Epithelial cell of prostate (primary cell): ENCODE data around the gene ICE2.

Experiments
- DNase-seq: peaks from one replicate; pipeline ENCODE4 v3.0.0-alpha.2; 2011; ENCODE audit warnings: low read depth, low spot score
- H3K27ac ChIP-seq: fragments of 450-650 bp; 2 replicates; pipeline ENCODE4 v1.5.1; 2017; ENCODE audit warnings: mild to moderate bottlenecking

Gene ICE2

DNA sequence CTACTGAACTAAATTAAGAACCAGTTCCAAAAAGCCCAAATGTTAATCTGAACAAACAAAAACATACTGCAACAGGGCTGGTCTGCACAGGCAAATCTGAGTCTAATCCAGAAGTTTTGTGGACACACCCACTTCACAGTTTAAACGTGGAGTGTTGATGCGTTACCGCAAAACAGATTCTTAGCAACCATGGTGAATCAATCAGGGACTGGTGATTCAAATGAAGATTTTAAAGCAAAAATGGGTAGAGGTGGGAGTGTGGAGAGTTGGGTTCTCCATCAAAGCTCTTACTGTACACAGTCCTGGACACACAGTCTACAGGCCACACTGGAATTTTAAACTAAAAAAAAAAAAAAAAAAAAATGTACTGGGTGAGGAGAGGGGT, 86.3 kb downstream of the ICE2 start:
- DNase-seq = no peak
- H3K27ac ChIP-seq = peak overlapping the region; percentile 100

DNA sequence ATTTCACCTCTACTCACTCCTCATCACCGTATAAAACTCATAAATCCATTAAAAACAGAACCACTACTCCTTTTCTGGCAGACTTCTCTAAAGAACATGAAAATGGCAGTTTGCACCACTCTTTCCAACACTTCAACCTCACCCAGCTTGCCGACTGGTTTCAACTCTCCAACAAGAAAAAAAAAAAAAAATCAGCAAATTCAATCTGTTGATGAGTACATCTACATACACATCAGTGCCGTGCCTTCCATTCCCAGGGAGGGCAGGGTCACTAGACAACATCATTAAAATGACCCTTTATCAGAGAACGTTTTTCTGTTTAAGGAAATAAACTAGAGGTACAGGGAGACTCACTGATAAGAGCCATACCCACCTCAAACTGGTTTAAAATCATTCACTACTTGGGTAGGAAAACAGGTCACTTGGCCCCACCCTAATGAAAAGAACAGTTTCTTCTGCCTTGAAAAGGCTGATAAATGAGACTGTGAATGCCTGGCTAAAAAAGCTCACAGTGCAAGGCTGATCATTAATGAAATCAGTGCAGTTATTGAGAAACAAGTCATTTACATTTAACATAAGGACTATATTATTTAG, 87.1 kb downstream of the ICE2 start:
- peak overlapping the region; percentile 100 for H3K27ac ChIP-seq
- no peak for DNase-seq

DNA sequence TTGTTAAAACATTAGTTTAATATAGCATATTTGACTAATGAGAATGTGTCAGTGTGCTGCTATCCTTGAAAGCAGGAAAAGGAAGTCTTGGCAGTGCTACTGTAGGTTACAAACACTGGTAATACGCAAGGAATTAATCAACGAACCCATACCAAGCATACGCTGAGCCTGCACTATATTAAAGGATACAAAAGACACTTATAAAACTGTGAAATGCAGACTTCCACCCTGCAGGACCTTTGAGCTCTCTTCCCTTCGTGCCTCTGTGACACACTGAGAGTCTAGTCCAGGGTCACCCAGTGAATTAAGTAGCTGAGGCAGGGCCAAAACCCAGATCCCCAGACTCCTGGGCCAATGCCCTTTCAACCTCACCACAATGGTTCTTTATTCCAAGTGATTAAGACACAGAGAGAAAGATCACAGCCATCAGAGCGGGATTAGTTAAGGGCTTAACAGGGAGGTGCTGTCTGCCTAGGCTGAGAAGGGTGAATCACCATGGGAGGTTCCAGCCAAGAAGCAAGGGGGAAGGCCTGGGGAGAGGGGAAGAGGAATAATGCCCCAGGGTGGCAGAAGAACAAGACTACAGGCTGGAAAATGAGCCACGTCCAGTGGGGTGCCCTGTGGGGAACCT, 88.0 kb downstream of the ICE2 start:
- peak overlapping the region; percentile 100 for H3K27ac ChIP-seq
- peak; percentile 75 for DNase-seq

DNA sequence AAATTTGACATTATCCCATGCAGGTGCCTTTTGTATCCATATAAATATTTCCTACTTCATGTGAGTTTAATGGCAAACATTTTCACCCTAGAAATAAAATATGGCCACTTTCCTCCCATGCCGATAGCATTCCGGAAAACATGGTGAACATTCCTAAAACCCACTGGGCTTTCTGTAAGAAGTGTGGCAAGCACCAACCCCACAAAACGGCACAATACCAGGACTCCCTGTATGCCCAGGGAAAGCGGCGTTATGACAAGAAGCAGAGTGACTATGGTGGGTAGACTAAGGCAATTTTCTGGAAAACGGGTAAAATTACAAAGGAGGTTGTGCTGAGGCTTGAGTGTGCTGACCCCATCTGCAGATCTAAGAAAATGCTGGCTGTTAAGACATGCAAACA, 88.7 kb downstream of the ICE2 start:
- peak overlapping the region; percentile 100 for H3K27ac ChIP-seq
- DNase-seq = no peak

DNA sequence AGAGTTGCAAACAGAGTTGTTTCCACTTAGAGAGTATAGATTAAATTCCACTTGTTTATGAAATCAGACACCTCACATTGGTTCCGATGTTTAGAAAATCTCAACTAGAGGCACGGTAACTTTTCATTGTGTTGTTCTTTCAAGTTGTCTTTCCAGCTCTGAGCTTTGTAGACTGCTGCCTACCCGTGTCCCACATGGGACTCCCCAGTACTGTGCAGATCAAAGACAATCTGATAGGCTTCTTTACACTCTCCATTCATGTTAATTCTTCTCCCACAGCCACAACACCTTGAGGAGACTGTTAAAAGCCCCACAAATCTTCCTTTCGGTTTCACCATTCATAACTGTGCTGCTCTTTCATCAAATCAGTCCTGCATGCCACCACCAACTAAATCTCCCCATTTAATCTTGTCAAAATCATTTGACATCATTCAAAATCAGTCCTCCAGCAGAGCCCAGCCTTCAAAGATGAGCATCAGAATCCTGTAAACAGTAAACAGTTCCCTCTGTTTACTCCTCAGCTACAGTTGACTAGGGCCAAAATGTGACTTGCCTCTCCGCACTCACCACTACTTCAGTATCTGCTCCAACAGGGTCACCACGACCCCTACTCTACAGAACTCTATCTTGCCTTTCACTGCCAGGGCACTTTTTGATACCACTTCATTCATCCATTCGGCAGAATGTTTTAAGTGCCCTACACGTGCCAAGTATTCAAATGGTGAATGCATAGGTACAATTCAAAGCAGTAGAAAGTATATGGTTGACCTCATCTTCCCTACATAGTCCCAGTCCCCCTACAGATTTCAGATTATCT, 89.5 kb downstream of the ICE2 start:
- DNase-seq = no peak
- H3K27ac ChIP-seq = peak overlapping the region; percentile 100

DNA sequence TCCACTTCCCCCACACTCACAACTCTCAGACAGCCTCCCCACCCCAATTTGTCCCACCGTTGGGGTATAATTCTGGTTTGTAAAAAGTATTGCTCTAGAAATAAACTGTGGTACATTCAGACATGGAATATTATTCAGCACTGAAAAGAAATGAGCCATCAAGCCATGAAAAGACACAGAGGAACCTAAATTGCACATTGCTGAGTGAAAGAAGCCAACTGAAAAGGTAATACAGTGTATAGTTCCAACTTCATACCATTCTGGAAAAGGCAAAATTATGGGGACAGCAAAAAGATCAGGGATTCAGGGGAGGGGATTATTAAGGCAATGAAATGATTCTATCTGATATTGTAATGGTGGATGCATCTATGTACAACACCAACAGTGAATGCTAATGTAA, 91.6 kb downstream of the ICE2 start:
- peak overlapping the region; percentile 100 for H3K27ac ChIP-seq
- no peak for DNase-seq

DNA sequence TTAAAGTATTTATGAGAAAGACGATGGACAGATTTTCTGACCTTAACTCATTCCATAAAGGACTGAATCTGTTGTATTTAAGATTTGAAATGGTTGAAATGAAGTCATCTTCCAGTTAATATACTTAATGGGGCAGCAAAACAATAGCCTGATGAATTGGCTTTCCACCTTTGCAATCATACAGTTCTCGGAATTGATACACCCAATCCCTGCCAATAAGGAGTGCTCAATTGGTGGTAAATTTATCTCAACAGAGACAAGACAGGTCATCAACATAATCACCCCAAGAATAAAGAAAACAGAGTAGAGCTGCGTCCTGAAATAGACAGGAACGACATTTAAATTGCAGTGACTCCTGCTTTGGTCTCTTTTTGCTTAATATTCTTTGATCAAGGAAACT, 92.3 kb downstream of the ICE2 start:
- H3K27ac ChIP-seq = peak overlapping the region; percentile 100
- DNase-seq = no peak

DNA sequence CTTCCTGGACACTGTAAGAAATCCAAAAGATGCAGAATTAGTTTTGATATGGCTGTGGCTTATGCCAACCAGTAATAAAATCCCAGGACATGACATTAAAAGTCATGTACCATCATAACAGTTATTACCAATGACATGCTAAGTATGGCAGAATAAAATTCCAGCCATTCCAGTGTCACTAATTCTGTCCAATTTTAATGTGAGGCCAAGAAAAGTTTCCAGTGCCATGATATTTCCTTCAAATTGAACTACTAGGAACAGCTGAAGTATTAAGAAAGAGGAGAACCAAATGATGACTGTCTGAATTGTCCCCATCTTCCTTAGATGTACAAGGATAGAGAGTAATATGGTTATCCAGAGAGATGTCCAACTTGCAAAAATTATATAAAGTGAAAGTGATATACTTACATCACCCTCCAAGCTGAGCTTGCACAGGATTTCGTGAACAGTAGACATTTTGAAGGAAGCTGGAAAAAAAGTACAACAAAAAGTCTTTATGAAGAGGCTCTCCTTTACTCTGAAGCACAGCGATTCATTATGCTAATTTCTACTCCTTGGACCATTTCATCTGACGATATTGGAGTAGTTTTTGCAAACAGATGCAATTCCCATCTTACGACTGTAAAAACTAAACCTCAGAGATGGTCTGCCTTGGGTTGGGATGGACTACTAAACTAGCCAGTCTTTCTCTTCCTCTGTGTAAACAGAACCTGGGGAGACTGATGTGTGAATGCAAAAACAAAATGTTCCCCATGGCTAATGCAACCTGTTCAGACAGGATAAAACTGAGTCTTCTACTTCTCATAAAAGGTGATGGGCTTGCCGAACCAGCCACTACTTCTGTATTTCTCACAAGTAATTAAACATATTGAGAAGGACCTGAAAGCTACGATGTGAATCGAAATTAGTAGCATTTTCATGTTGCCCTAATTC, 93.1 kb downstream of the ICE2 start:
- DNase-seq = no peak
- peak overlapping the region; percentile 100 for H3K27ac ChIP-seq

DNA sequence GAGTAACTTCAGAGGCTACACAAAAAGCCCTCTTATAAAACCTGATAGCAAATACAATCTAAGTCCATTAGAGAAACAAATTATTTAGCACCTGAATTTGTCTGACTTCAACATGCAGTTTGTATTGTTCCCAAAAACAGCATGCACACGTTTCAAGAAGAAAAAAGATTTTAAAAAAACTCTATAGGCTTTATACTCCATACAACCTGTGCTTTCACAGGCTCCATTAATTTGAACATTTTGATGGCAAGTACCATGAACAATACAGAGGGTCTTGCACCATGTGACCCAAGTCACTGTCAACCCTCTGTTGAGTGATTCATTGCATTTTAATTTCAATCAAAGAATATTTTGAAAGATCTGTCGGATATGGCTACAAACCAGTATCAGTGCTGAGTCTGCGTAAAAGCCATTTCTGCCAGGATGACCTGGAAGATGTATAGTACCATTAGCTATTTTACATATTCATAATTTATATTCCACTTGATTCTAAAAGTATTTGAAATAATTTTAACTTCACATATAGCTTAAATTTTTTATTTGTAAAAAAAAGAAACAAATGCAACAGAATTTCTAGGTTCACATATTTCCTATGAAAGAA, 94.3 kb downstream of the ICE2 start:
- H3K27ac ChIP-seq = peak overlapping the region; percentile 100
- no peak for DNase-seq

DNA sequence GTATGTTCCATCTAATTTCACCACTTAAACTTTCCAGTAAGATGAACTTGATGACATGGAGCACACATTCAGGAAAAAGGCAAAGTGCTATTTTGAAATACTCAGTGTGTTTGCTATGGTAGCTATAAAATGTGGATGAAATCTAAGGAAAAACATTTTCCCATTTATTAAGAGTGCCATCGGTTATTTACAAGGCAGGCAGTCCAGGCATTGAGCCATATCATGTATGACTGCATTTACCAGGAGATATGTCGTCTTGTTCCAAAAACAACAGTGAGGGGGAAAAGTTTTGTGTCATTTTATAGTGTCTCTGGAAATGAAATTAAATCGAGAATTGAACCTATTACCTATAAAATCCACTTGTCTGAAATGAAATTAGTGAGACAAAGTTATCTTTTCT, 94.9 kb downstream of the ICE2 start:
- peak overlapping the region; percentile 100 for H3K27ac ChIP-seq

DNA sequence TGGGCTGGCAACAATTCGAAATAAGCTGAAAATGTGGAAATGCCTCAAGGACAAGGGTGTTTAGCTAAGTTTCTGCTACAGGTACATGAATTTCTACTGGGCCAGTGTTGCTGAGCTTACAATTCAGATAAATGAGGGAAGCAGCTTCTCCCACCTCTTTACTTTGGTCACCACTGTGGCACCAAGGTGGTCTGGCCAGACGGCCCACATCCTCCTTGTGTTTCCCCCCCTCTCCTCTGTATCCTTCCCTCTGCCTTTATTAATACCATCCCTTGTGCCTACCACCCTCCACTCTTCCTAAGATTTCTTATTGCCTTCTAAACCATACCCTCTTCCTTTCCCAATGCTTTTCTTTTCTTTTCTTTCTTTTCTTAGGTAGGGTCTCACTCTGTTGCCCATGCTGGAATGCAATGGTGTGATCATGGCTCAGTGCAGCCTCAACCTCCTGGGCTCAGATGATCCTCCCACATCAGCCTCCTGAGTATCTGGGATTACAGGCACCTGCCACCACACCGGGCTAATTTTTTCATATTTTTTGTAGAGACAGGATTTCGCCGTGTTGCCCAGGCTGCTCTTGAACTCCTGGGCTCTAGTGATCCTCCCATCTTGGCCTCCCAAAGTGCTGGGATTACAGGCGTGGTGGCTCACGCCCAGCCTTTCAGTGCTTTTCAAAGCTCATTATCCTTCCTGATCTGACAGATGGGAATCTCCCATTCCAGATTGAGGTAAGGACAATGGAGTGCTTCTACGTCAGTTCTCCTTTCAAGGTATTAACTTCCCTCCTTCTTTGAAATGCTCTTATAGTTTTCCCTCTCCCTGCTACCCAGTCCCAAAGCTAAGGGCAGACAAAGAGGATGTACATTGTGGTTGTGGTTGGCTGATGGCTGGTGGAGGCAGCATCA, 95.9 kb downstream of the ICE2 start:
- no peak for DNase-seq
- H3K27ac ChIP-seq = peak overlapping the region; percentile 100

More for the DNA sequence above, 94.9 kb downstream of the ICE2 start:
- no peak for DNase-seq

DNA sequence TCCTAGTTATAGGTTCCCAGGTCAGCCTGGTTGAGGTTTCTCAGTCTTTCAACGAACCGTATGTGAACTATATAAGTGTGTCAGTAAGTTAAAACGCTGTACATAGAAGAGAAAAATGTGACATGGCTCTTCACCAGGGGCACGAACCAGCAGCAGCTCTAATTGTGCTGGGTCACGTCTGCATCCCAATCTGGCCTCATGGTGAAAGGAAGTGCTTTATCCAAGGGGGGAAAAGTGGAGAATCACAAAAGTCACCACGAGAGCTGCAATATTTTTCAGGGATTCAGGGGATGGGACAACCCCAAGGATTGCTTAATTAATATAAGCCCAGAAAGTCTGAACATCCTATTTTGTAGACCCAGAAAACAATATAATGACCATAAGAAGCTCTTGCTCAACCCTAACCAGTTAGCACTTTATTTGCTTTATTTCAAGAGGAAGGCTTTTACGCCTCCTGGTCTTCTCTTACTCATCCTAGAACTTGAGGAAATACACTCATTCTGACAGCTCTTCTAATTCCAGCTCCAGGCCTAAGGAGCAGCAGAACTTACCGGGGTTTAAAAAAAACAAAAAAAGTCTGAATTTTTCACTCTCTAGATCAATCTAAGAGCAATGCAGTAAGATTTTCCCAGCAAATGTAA, 97.7 kb downstream of the ICE2 start:
- no peak for DNase-seq

DNA sequence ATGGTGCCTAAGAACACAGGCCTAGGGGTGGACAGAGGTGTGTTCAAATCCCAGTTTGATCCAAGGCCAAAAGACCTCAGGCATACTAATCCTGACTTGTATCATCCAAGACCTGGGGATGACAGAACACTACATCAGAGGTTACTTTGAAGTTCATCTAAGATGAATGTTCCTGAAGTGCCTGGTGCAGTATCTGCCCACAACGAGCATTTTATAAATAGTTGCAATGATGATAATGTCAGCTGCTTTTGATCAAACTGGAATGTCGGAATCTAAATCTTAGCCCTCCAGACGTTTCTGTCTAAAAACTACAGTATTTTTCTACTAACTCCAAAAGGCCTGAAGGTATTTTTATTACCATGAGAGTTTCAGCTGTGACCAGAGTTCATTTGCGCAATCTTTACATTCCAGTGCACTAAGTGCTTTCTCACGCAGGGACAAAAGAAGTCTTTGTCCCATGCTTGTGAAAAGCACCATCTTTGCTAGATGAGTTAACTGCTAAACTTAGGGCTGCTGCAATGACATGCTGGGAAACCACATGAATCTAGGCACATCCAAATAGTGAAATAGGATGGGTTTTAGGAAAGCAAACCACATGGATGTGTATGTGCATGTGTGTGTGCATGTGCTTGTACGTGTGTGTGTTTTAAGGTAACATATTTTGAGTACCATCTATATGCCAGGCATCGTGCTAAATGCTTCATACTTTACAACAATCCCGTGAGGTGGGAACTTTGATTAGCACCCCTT, 99.2 kb downstream of the ICE2 start:
- peak overlapping the region; percentile 100 for H3K27ac ChIP-seq
- DNase-seq = no peak

More for the DNA sequence above, 97.7 kb downstream of the ICE2 start:
- peak overlapping the region; percentile 100 for H3K27ac ChIP-seq

DNA sequence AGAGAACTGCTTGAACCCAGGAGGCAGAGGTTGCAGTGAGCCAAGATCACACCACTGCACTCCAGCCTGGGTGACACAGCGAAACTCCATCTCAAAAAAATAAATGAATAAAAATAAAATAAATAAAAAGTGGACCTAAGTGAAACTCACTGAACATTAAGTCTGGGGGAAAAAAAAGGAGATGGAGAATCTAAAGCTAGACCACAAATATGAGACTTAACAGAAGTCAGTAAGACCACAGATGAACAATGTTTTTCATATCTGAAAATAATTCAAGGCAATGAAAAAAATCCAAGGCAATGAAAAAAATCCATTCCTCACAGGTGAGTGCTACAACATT, 99.8 kb downstream of the ICE2 start:
- peak overlapping the region; percentile 100 for H3K27ac ChIP-seq

DNA sequence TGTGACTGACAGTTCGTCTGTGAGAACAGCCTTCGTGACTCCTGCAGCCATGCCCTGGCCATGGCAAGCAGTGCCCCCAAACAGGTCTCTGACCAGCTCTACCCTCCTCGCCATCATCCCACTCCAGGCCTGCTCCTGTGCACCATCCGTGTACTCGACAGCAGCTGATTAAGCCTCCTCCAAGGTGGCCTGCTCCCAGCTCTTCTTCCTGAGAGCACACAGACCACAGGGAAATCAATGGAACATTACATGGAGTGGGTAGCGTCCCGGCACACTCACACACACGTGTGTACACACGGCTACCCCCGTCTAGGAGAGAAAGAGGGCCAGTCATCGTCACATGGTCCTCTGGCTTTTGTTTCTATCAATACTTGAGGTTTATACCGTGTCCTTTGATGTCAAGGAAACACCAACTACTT, 102.3 kb downstream of the ICE2 start:
- peak overlapping the region; percentile 100 for H3K27ac ChIP-seq
- DNase-seq = no peak

More for the DNA sequence above, 99.8 kb downstream of the ICE2 start:
- no peak for DNase-seq

DNA sequence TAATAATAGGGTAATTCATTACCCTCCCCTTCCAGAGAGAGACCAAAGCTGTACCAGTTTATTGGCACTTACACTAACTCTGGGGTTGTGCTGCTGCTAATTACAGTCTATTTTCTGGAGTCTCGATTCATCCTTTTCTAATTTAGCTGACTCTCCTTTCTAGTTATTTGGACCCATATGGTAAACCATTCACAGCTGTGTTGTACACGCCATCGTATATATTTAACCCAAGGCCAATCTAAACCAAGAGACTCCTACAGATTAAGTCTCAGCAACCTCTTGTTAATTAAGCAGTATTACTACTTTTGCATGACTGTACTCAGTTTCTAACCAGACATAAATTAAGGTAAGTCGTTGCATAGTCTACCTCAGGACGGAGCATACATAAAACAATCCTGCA, 103.6 kb downstream of the ICE2 start:
- DNase-seq = no peak
- peak overlapping the region; percentile 100 for H3K27ac ChIP-seq

DNA sequence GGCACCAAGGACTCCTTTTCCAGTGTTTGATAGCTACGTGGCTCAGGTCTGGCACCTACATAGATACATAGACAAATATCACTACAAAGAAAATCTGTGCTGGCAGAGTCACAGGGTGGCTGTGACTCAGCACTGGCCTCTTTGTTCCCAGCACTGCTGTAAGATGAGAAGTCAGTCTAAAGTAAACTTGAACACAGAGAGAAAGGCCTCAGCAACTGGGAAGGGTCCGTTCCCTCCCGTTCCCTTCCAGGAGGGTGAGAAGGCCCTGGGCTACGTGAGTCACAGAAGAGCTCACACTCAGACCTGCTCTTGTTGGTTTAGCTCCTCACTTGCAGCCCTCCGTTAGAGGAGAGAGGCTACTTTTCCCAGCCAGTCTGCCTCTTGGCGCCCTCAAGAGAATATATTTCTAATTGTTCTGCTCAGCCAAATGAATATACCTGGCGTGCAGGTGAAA, 104.3 kb downstream of the ICE2 start:
- H3K27ac ChIP-seq = peak overlapping the region; percentile 100
- peak; percentile 84 for DNase-seq

DNA sequence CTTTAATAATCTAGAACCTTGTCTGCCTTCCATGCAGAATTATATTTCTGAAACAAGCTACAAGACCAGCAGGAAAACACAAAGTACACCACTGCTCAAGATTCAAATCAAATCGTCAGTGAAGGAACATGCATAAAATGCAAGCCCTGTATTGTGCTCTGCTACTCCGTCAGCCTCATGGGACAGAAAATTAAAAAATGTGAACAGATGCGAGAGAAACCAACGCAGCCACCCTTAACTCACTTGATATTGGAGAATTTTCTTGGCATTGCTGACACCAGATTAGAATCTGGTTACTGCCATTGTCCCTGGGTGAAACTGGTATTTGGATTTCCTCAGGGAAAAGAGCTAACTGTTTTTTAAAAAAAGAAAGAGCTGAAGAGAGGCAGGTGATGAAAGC, 104.7 kb downstream of the ICE2 start:
- peak overlapping the region; percentile 100 for H3K27ac ChIP-seq

More for the DNA sequence above, 104.7 kb downstream of the ICE2 start:
- DNase-seq = no peak
